Measurements from ENCODE around the gene CYB5A.

The CYB5A gene

DNA sequence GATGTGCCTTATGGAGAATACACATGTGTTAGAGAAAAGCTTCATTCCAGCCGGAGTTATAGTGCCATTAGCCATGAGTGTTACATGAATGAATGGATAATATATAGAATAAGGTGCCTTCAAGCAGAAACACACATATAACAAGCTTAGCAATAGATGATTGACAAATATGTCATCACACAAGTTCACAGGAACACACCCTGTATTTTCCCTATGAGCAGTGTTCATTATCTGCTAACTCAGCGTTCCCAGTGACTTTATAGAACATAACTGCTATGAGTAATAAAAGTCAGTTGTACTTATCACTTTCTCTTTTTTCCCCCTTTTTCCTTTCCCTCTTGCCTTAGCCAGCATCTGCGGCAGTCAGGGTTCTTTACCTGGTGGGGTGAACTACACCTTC lies 78.3 kb downstream of the CYB5A start:
- no peak overlapping the region for H3K27ac ChIP-seq
- TF ChIP-seq ZFX (IDR thresholded peaks at IDR 0.05; ENCODE audit: borderline replicate concordance) = no peak
- TF ChIP-seq, protein P1, sequence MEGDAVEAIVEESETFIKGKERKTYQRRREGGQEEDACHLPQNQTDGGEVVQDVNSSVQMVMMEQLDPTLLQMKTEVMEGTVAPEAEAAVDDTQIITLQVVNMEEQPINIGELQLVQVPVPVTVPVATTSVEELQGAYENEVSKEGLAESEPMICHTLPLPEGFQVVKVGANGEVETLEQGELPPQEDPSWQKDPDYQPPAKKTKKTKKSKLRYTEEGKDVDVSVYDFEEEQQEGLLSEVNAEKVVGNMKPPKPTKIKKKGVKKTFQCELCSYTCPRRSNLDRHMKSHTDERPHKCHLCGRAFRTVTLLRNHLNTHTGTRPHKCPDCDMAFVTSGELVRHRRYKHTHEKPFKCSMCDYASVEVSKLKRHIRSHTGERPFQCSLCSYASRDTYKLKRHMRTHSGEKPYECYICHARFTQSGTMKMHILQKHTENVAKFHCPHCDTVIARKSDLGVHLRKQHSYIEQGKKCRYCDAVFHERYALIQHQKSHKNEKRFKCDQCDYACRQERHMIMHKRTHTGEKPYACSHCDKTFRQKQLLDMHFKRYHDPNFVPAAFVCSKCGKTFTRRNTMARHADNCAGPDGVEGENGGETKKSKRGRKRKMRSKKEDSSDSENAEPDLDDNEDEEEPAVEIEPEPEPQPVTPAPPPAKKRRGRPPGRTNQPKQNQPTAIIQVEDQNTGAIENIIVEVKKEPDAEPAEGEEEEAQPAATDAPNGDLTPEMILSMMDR (IDR thresholded peaks at IDR 0.05) = no peak

DNA sequence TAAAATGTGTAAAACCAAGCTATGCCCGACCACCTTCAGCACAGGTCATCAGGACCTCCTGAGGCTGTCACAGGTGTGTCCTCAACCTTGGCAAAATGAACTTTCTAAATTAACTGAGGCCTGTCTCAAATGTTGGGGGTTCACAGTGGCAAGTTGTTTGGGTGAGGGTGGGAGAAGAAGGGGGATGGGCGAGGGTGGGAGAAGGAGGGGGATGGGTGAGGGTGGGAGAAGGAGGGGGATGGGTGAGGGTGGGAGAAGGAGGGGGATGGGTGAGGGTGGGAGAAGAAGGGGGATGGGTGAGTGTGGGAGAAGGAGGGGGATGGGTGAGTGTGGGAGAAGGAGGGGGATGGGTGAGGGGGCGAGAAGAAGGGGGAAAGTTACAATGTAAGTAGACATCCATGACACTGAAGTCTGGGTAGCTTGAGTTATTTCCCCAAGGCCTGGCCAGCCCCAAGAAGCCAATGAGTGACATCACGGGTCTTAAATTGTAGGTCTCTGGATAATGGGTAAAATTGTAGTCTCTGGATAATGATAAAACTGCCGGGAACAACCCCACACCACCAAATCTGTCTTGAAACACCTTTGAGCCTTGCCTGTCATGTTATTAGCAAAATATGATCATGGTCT lies 87.1 kb downstream of the CYB5A start:
- no peak overlapping the region for H3K27ac ChIP-seq
- no peak for TF ChIP-seq ZFX (IDR thresholded peaks at IDR 0.05; ENCODE audit: borderline replicate concordance)
- TF ChIP-seq, protein P1 (IDR thresholded peaks at IDR 0.05) = no peak

DNA sequence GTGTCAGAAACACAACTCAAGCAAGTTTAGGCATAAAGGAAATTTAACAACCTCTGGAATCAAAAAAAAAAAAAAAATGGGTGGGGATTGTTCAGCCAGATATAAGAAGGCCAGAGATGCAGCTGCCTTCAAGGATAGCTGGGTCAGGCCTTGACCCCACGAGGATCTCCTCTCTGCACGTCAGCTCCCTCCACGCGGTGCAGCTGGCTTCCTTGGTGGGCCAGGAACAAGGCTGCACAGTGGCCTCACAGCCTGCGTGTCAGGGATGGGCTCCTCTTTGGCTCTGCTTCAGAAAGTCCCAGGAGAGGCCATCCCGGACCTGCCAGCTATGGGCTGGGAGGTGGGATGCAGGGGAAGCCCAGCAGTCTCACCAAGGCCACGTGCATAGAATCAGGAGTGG lies 88.0 kb downstream of the CYB5A start:
- TF ChIP-seq, protein P1 (IDR thresholded peaks at IDR 0.05) = no peak
- TF ChIP-seq ZFX (IDR thresholded peaks at IDR 0.05; ENCODE audit: borderline replicate concordance) = no peak
- no peak overlapping the region for H3K27ac ChIP-seq

Data from 22Rv1 (cell line).